ENCODE measurements around the gene KATNAL2. TPM values are rescaled to one million over a fixed set of nuclear protein-coding genes. Genes with fewer than 3 reads are reported as not detected.

Gene KATNAL2
- total RNA-seq, 1 donor from 2014 or later = 39.9 TPM

GRCh38 chr18:47080872-47081271 is 163.5 kb downstream of the KATNAL2 start:
- H3K27me3 Mint-ChIP-seq (ENCODE audit: insufficient read depth, low read depth) = no peaks in the 10 kb centered on the region
- peaks cover 6% of the 10 kb centered on the region for H3K36me3 Mint-ChIP-seq
- Histone ChIP-seq H3K27ac (no peak overlapping the region), H3K9me3 (ENCODE audit: low read depth) (no peaks in the 10 kb centered on the region), H3F3A (ENCODE audit: low read depth) (no peaks in the 10 kb centered on the region), H3K4me2 (no peak overlapping the region), H3K4me1 (peaks cover 3% of the 10 kb centered on the region), H3K4me3 (no peak overlapping the region), H3K79me2 (ENCODE audit: low read depth) (no peaks in the 10 kb centered on the region), H4K20me1 (ENCODE audit: low read depth) (no peaks in the 10 kb centered on the region), H2AFZ (replicated peaks) (no peak overlapping the region), H3K36me3 (no peaks in the 10 kb centered on the region), H3K27me3 (no peaks in the 10 kb centered on the region), H3K9ac (no peak overlapping the region)
- DNase-seq (ENCODE audit: low spot score) = no peak
- H3K4me1 Mint-ChIP-seq = peaks cover 32% of the 10 kb centered on the region
- H3K27ac Mint-ChIP-seq = no peak overlapping the region
- H3K4me3 Mint-ChIP-seq = no peak overlapping the region
- no peaks in the 10 kb centered on the region for H3K9me3 Mint-ChIP-seq
- no peak for TF ChIP-seq EZH2 (IDR thresholded peaks at IDR 0.05)
- TF ChIP-seq EZH2phosphoT487 (IDR thresholded peaks at IDR 0.05) = no peak
- TF ChIP-seq CTCF (IDR thresholded peaks at IDR 0.05) = no peak

GRCh38 chr18:47081578-47081977 is 164.2 kb downstream of the KATNAL2 start:
- Mint-ChIP-seq H3K27ac (no peak overlapping the region), H3K36me3 (peaks cover 6% of the 10 kb centered on the region), H3K4me1 (peaks cover 27% of the 10 kb centered on the region), H3K9me3 (no peaks in the 10 kb centered on the region), H3K27me3 (ENCODE audit: insufficient read depth, low read depth) (no peaks in the 10 kb centered on the region), H3K4me3 (no peak overlapping the region)
- no peaks in the 10 kb centered on the region for H3K4me1 ChIP-seq
- no peaks in the 10 kb centered on the region for H3F3A ChIP-seq (ENCODE audit: low read depth)
- no peaks in the 10 kb centered on the region for H3K27me3 ChIP-seq
- no peak overlapping the region for H3K4me3 ChIP-seq
- H3K9ac ChIP-seq = no peak overlapping the region
- no peak overlapping the region for H3K4me2 ChIP-seq
- H2AFZ ChIP-seq (replicated peaks) = no peak overlapping the region
- no peaks in the 10 kb centered on the region for H4K20me1 ChIP-seq (ENCODE audit: low read depth)
- no peaks in the 10 kb centered on the region for H3K36me3 ChIP-seq
- no peaks in the 10 kb centered on the region for H3K79me2 ChIP-seq (ENCODE audit: low read depth)
- H3K27ac ChIP-seq = no peak overlapping the region
- no peak for TF ChIP-seq CTCF (IDR thresholded peaks at IDR 0.05)
- TF ChIP-seq EZH2 (IDR thresholded peaks at IDR 0.05) = no peak
- no peak for TF ChIP-seq EZH2phosphoT487 (IDR thresholded peaks at IDR 0.05)
- no peaks in the 10 kb centered on the region for H3K9me3 ChIP-seq (ENCODE audit: low read depth)
- no peak for DNase-seq (ENCODE audit: low spot score)

- H2AFZ ChIP-seq (replicated peaks) = no peak overlapping the region
- DNase-seq (ENCODE audit: low spot score) = no peak
- H3K36me3 Mint-ChIP-seq = no peaks in the 10 kb centered on the region
- H3K9ac ChIP-seq = no peak overlapping the region
- no peaks in the 10 kb centered on the region for H3K27me3 Mint-ChIP-seq (ENCODE audit: insufficient read depth, low read depth)
- no peaks in the 10 kb centered on the region for H3K27me3 ChIP-seq
- H4K20me1 ChIP-seq (ENCODE audit: low read depth) = no peaks in the 10 kb centered on the region
- H3K4me3 Mint-ChIP-seq = no peak overlapping the region
- H3K4me1 Mint-ChIP-seq = peaks cover 3% of the 10 kb centered on the region
- no peak overlapping the region for H3K4me2 ChIP-seq
- no peak overlapping the region for H3K27ac ChIP-seq
- H3F3A ChIP-seq (ENCODE audit: low read depth) = no peaks in the 10 kb centered on the region
- no peaks in the 10 kb centered on the region for H3K79me2 ChIP-seq (ENCODE audit: low read depth)
- no peak overlapping the region for H3K4me3 ChIP-seq
- H3K4me1 ChIP-seq = no peaks in the 10 kb centered on the region
- no peak for TF ChIP-seq CTCF (IDR thresholded peaks at IDR 0.05)
- no peak for TF ChIP-seq EZH2 (IDR thresholded peaks at IDR 0.05)
- no peak for TF ChIP-seq EZH2phosphoT487 (IDR thresholded peaks at IDR 0.05)
- H3K9me3 ChIP-seq (ENCODE audit: low read depth) = no peaks in the 10 kb centered on the region
- no peaks in the 10 kb centered on the region for H3K9me3 Mint-ChIP-seq
- H3K36me3 ChIP-seq = no peaks in the 10 kb centered on the region
- H3K27ac Mint-ChIP-seq = no peak overlapping the region
Measured at GRCh38 chr18:47087676-47088075, 170.3 kb downstream of the KATNAL2 start.

Measured in neural progenitor cell (in vitro differentiated cells).